ENCODE results near the gene TUBA1B. TPM values are rescaled to one million over a fixed set of nuclear protein-coding genes. Genes with fewer than 3 reads are reported as not detected.

The TUBA1B gene
- total RNA-seq, 1 donor from 2014 or later, result 754 TPM

DNA sequence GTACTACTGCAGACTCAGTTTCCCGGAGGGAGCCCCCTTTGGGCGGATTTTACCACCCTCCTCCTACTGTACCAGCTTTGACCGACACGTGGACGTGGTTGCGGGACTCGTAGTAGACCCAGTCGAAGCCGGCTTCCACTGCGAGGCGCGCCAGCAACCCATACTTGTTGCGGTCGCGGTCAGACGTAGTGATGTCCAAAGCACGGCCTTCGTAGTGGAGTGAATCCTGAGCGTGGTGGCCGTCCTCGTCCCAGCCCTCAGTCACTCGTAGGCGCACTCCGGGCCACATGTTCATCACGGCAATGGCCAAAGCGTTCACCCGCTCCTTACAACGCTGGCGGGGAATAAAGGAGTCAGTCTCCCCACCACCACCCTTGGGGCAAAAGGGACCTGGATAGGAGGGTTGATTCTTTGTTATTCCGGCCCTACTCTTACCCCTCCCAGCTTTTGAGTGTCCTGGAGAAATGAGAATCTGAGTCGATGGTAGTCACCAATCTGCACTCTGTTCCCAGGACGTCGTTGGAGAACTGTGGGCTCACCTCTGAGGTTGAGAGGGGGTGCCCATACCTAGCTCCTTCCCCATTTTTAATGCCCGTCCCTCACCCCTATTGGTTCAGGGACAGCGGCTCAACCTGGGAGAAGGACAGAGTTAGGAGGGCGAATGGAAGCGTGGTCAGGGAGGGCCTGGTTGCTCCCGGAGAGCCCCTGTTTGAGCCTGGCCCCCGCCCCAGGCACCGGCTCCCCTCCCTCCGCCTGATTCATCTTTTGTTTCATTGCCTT, 39.9 kb downstream of the TUBA1B start:
- DNase-seq (ENCODE audit: low spot score in 2 of 2, unreplicated experiment in 2 of 2), result no peak
- Mint-ChIP-seq H3K4me3 (peak overlapping the region; percentile 13), H3K4me1 (peaks cover 34% of the 10 kb centered on the region), H3K36me3 (peaks cover 9% of the 10 kb centered on the region), H3K27ac (no peak overlapping the region), H3K9me3 (no peaks in the 10 kb centered on the region), H3K27me3 (ENCODE audit: low read depth) (peaks cover 92% of the 10 kb centered on the region)
- TF ChIP-seq CTCF (IDR thresholded peaks at IDR 0.05; ENCODE audit: unreplicated experiment), result no peak

DNA sequence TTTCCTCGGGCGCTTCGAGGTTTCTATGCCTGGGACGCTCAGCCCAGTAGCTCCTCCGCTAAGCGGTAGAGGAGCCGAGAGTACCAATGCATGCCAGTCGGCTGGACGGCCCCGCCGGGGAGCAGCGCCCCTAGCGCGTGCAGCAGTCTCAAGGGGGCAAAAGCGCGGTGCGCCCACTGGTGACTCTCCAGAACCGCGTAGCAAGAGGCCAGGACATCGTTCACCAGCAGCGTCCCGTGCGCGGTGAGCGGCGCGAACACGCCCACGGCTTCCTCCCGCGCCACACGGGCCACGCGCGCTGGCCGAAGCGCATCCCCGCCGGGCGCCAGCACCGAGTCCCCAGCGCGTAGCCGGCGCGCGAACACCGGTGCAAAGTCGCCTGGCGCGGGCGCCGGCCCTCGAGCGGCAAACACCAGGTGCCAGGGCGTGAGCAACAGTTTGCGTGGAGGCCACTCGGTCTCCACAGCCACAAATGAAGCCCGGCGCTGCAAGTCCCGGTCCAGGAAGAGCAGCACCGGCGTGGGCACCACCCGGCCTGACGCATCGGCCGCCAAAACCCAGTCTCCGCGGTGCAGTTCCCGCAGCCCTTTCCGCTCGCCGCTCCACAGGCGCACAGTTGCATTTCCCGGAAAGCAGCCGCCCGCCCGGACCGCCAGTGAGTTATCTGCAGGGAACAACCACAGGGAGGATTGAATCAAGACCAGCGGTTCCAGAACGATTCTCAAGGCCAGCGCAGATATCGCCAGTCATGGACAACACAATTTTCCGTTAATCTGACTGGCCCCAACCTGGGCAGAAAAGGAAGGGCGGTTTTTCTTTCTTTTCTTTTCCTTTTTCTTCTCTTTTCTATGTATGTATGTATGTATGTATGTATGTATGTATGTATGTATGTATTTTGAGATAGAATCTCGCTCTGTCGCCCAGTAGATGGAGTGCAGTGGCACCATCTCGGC, 41.1 kb downstream of the TUBA1B start:
- no peaks in the 10 kb centered on the region for H3K9me3 Mint-ChIP-seq
- DNase-seq (ENCODE audit: low spot score in 2 of 2, unreplicated experiment in 2 of 2), result peak in 1 of 2 experiments; percentile 64
- H3K27me3 Mint-ChIP-seq (ENCODE audit: low read depth), result peaks cover 86% of the 10 kb centered on the region
- H3K27ac Mint-ChIP-seq, result no peak overlapping the region
- H3K36me3 Mint-ChIP-seq, result peaks cover under 1% of the 10 kb centered on the region
- peaks cover 33% of the 10 kb centered on the region for H3K4me1 Mint-ChIP-seq
- TF ChIP-seq CTCF (IDR thresholded peaks at IDR 0.05; ENCODE audit: unreplicated experiment), result peak; percentile 21
- peak overlapping the region; percentile 51 for H3K4me3 Mint-ChIP-seq

DNA sequence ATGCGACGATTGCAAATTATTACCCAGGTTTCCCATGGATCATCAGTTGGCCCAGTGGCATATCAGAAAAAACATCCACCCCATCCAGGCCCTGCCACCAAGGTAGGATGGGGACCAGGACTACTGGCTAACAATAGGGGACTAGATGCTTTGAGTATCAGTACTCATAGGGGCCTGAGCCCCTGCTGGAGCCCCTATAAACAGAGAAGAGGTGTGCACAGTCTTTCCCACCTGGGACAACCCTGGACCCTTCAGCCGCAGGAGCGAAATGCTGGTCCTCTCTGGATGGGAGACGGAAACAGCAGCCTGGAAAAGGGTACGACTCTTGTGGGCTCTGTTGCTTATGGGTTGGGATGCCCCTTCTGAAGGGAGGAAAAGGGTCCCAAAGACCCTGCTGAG, 42.3 kb downstream of the TUBA1B start:
- Mint-ChIP-seq H3K9me3 (no peaks in the 10 kb centered on the region), H3K27ac (no peak overlapping the region), H3K27me3 (ENCODE audit: low read depth) (peaks cover 74% of the 10 kb centered on the region), H3K36me3 (no peaks in the 10 kb centered on the region), H3K4me1 (peaks cover 29% of the 10 kb centered on the region), H3K4me3 (peak overlapping the region; percentile 8)
- no peak for DNase-seq (ENCODE audit: low spot score in 2 of 2, unreplicated experiment in 2 of 2)
- TF ChIP-seq CTCF (IDR thresholded peaks at IDR 0.05; ENCODE audit: unreplicated experiment), result no peak

GRCh38 chr12:49088150-49088931, 42.9 kb downstream of the TUBA1B start:
- Mint-ChIP-seq H3K36me3 (no peaks in the 10 kb centered on the region), H3K27ac (peak overlapping the region; percentile 78), H3K27me3 (ENCODE audit: low read depth) (peaks cover 68% of the 10 kb centered on the region), H3K9me3 (no peaks in the 10 kb centered on the region), H3K4me3 (peak overlapping the region; percentile 53), H3K4me1 (peaks cover 24% of the 10 kb centered on the region)
- TF ChIP-seq CTCF (IDR thresholded peaks at IDR 0.05; ENCODE audit: unreplicated experiment), result peak; percentile 84
- DNase-seq (ENCODE audit: low spot score in 2 of 2, unreplicated experiment in 2 of 2), result peak; percentile 56 to 82

- Mint-ChIP-seq H3K9me3 (no peaks in the 10 kb centered on the region), H3K36me3 (no peaks in the 10 kb centered on the region)
Observed at GRCh38 chr12:49086116-49086515, 45.1 kb downstream of the TUBA1B start.

More at GRCh38 chr12:49086116-49086515, 45.1 kb downstream of the TUBA1B start:
- no peak overlapping the region for H3K4me3 Mint-ChIP-seq
- H3K27ac Mint-ChIP-seq, result no peak overlapping the region
- H3K4me1 Mint-ChIP-seq, result peaks cover 15% of the 10 kb centered on the region
- TF ChIP-seq CTCF (IDR thresholded peaks at IDR 0.05; ENCODE audit: unreplicated experiment), result no peak
- H3K27me3 Mint-ChIP-seq (ENCODE audit: low read depth), result peaks cover 53% of the 10 kb centered on the region
- DNase-seq (ENCODE audit: low spot score in 2 of 2, unreplicated experiment in 2 of 2), result no peak
